ENCODE measurements around the gene INO80.

The INO80 gene

DNA sequence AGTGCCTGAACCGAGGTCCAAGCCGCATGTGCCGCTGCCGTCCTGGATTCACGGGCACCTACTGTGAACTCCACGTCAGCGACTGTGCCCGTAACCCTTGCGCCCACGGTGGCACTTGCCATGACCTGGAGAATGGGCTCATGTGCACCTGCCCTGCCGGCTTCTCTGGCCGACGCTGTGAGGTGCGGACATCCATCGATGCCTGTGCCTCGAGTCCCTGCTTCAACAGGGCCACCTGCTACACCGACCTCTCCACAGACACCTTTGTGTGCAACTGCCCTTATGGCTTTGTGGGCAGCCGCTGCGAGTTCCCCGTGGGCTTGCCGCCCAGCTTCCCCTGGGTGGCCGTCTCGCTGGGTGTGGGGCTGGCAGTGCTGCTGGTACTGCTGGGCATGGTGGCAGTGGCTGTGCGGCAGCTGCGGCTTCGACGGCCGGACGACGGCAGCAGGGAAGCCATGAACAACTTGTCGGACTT, 179.8 kb downstream of the INO80 start:
- no peak for DNase-seq (ENCODE audit: extremely low read depth, low read depth)
- TF ChIP-seq, protein P1, sequence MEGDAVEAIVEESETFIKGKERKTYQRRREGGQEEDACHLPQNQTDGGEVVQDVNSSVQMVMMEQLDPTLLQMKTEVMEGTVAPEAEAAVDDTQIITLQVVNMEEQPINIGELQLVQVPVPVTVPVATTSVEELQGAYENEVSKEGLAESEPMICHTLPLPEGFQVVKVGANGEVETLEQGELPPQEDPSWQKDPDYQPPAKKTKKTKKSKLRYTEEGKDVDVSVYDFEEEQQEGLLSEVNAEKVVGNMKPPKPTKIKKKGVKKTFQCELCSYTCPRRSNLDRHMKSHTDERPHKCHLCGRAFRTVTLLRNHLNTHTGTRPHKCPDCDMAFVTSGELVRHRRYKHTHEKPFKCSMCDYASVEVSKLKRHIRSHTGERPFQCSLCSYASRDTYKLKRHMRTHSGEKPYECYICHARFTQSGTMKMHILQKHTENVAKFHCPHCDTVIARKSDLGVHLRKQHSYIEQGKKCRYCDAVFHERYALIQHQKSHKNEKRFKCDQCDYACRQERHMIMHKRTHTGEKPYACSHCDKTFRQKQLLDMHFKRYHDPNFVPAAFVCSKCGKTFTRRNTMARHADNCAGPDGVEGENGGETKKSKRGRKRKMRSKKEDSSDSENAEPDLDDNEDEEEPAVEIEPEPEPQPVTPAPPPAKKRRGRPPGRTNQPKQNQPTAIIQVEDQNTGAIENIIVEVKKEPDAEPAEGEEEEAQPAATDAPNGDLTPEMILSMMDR (IDR thresholded peaks at IDR 0.05; ENCODE audit: low read depth, low read length, missing control alignments), result no peak

DNA sequence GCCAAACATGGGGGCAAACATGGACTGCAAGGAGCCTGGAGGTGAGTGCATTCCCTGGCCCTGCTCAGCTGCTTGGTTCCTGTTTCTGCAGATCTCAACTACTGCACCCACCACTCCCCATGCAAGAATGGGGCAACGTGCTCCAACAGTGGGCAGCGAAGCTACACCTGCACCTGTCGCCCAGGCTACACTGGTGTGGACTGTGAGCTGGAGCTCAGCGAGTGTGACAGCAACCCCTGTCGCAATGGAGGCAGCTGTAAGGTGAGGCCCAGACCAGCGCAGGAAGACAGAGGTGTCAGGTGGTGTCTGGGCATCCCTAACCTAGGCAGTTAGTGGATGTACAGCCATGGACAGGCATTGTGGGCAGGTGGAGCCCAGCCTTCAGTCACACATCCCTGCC, 181.6 kb downstream of the INO80 start:
- TF ChIP-seq, protein P1 (IDR thresholded peaks at IDR 0.05; ENCODE audit: low read depth, low read length, missing control alignments), result no peak
- no peak for DNase-seq (ENCODE audit: extremely low read depth, low read depth)
- no peak overlapping the region for H3K4me3 ChIP-seq (replicated peaks; ENCODE audit: low read depth, low read length)

More for the DNA sequence above, 179.8 kb downstream of the INO80 start:
- H3K4me3 ChIP-seq (replicated peaks; ENCODE audit: low read depth, low read length), result no peak overlapping the region

DNA sequence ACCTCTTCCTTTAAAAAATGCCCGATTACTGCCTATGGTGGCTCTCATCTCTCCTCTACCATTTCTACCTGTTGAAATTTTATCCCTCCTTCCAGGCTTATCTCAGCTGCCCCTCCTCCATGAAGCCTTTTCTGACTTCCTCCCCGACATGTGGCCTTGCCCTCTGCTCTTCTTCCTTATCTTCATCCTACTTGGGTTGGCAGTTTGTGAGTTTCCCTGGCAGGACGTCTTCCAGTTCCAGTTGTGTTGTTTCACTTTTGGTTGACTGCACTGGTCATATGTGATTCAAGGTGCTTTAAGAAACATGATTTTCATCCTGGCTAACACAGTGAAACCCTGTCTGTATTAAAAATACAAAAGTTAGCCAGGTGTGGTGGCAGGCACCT, 182.6 kb downstream of the INO80 start:
- H3K4me3 ChIP-seq (replicated peaks; ENCODE audit: low read depth, low read length), result no peak overlapping the region
- no peak for DNase-seq (ENCODE audit: extremely low read depth, low read depth)
- TF ChIP-seq, protein P1 (IDR thresholded peaks at IDR 0.05; ENCODE audit: low read depth, low read length, missing control alignments), result no peak

DNA sequence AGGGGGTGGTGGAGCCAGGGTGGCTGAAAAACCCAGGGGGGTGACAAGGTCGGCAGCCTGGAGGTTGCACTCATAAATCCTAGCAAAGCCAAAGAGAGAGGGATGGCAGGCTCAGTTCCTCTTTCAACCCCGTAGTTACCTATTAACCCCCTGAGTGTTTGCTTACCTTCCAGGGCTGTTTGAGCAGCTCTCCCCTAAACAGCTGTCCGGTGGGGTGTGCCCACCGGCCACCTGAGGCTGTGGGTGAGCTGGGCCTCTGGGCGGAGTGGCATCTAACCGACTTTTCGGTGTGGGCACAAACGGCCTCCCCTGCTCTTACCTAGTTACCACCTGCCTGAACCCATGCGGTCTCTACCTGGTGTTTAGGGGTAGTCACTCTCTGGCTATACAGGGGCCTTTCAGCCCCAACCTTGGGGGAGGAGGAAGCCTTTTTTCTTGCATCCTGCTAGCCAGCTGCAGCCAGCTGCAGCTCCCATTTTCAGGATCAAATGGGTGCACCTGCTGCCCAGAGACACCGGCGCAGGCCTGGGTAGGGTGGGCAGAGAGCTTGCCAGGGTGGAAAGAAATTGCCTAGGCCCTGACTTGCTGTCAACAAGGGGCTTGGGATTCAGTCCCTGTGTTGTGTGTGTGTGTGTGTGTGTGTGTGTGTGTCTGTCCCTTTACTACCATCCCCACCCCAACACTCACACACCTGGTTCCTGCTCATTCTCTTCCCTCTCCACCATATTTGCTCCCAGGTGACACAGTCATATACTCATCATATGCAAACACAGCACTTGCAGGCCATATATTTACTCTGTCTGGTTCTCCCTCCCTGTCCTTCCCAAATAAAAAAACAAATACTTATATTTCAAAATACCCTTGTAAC, 183.2 kb downstream of the INO80 start:
- H3K4me3 ChIP-seq (replicated peaks; ENCODE audit: low read depth, low read length), result no peak overlapping the region
- DNase-seq (ENCODE audit: extremely low read depth, low read depth), result no peak

DNA sequence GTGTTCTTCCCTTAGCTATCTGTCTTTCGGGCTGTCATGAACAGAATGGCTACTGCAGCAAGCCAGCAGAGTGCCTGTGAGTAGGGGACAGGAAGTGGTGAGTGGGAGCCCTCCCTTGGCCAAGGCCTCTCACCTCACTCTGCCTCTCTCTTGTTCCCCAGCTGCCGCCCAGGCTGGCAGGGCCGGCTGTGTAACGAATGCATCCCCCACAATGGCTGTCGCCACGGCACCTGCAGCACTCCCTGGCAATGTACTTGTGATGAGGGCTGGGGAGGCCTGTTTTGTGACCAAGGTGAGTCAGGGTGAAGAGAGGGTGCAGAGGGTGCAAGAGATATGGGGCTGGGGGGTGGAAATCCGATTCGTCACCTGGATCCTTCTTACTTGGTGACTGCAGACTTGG, 183.9 kb downstream of the INO80 start:
- DNase-seq (ENCODE audit: extremely low read depth, low read depth), result no peak
- H3K4me3 ChIP-seq (replicated peaks; ENCODE audit: low read depth, low read length), result no peak overlapping the region
- TF ChIP-seq, protein P1 (IDR thresholded peaks at IDR 0.05; ENCODE audit: low read depth, low read length, missing control alignments), result no peak

More for the DNA sequence above, 183.2 kb downstream of the INO80 start:
- TF ChIP-seq, protein P1 (IDR thresholded peaks at IDR 0.05; ENCODE audit: low read depth, low read length, missing control alignments), result no peak

DNA sequence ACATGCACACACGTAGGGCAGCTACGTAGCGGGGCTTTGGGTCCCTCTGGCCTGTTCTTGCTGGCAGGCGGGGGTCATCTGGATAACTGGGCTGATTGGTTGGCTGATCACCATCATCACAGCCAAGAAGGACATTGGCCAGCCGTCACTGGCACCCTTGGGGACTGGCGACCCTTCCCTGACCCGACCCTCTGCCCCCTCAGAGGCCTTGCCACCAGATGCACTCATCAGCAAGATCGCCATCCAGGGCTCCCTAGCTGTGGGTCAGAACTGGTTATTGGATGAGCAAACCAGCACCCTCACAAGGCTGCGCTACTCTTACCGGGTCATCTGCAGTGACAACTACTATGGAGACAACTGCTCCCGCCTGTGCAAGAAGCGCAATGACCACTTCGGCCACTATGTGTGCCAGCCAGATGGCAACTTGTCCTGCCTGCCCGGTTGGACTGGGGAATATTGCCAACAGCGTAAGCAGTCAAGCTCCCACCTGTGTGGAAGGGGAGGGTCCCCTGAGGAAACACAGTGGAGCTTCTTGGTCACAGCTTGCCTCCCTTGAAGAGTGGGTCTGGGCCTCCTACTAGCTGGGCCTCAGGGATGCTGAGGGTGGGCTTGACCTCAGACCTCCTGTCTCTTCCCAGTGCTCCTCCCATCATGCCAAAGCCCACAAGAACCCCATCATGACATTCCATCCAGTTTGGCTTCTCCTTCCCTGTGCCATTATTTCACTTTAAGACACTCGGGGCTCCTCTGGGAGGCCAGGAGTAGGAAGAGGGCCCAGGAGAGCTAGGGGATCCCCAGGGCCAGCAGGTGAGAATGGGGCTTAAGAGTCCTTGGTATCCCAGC, 184.6 kb downstream of the INO80 start:
- TF ChIP-seq, protein P1 (IDR thresholded peaks at IDR 0.05; ENCODE audit: low read depth, low read length, missing control alignments), result no peak
- no peak for DNase-seq (ENCODE audit: extremely low read depth, low read depth)
- peak overlapping the region; percentile 52 for H3K4me3 ChIP-seq (replicated peaks; ENCODE audit: low read depth, low read length)

Measured in HFF-Myc (cell line).